ENCODE results near the gene CNOT4.

DNA sequence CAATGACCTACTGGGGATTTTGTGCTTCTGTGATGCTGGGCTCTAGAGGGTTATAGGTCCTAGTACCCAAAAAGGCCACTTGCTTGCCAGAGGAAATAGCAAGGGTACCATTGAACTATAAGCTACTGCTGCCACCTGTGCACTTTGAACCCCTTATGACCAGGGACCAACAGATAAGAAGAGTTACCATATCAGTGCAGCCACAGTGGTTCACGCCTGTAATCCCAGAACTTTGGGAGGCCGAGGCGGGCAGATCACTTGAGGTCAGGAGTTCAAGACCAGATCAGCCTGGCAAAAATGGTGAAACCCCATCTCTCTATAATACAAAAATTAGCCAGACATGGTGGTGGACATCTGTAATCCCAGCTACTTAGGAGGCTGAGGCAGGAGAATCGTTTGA, 15.5 kb upstream of the CNOT4 start:
- no peak for TF ChIP-seq POLR2A (IDR thresholded peaks at IDR 0.05)
- no peak for TF ChIP-seq CTCF (IDR thresholded peaks at IDR 0.05)

Measured in prostate gland (tissue), 2 donors.